Measurements from ENCODE around the gene EML2. TPM values are rescaled to one million over a fixed set of nuclear protein-coding genes. Genes with fewer than 3 reads are reported as not detected.

The EML2 gene
- total and polyA plus RNA-seq, 2 of the 8 experiments (the other 6 are each of a cell fraction or from before 2014, with no cell fraction given) = 28.8 to 29.4 TPM

GRCh38 chr19:45560038-45560437 is 79.2 kb downstream of the EML2 start:
- H2BK12ac ChIP-seq (ENCODE audit: low read depth, low read length) = peak overlapping the region; percentile 50; the same call in 1 of the 2 replicates
- no peak overlapping the region for H3K18ac ChIP-seq (ENCODE audit: extremely low read depth, low read length)
- ChIA-PET POLR2A (ENCODE audit: partially characterized antibody) (interaction anchor here (1.3 kb wide), 1 partner anchor 31 kb away, joined by 4 read pairs; no protein-coding TSS in a partner anchor), CTCF (ENCODE audit: partially characterized antibody) (interaction anchor here (0.9 to 4.7 kb wide), 10 partner anchors 9 to 82 kb away, joined by 4 to 46 read pairs (median 6); no protein-coding TSS in a partner anchor)
- H3K27ac ChIP-seq (ENCODE audit: low read depth, low read length) = no peak overlapping the region
- peaks cover 4 to 5% (median 4%) of the 10 kb centered on the region in 4 experiments for H3K4me1 ChIP-seq (replicated peaks in 1 of 4; ENCODE audit: control insufficient read depth in 3 of 4, insufficient read depth in 4 of 4, low read length in 3 of 4)
- no peak overlapping the region for H4K91ac ChIP-seq (replicated peaks; ENCODE audit: insufficient read length, low read length)
- no peak overlapping the region for H2BK20ac ChIP-seq (ENCODE audit: low read length)
- no peak overlapping the region for H4K8ac ChIP-seq (ENCODE audit: extremely low read depth, insufficient read depth, low read length)
- H3K4ac ChIP-seq (replicated peaks; ENCODE audit: insufficient read length, low read depth, low read length) = peak overlapping the region; percentile 23
- H3K9me3 ChIP-seq (ENCODE audit: insufficient read depth in 2 of 2, low read depth in 1 of 2, low read length in 1 of 2) = no peaks in the 10 kb centered on the region
- DNase-seq (ENCODE audit: low read depth in 1 of 2, low spot score in 2 of 2) (no peak), FAIRE-seq (no peak)
- no peak overlapping the region for H4K5ac ChIP-seq (ENCODE audit: insufficient read length, low read depth, low read length)
- H3K79me2 ChIP-seq (ENCODE audit: control insufficient read depth in 1 of 2, insufficient read depth in 2 of 2, low read length in 2 of 2) = no peaks in the 10 kb centered on the region
- H2AK5ac ChIP-seq (ENCODE audit: low read depth, low read length) = no peak overlapping the region
- H3K4me3 ChIP-seq (ENCODE audit: extremely low read depth in 1 of 4, insufficient read depth in 2 of 4, low read depth in 3 of 4, low read length in 4 of 4) = no peak overlapping the region
- no peaks in the 10 kb centered on the region for H3K36me3 ChIP-seq (ENCODE audit: control insufficient read depth in 2 of 4, insufficient read depth in 4 of 4, low read length in 3 of 4)
- H3K56ac ChIP-seq (replicated peaks; ENCODE audit: insufficient read length, low read depth, low read length) = no peak overlapping the region
- 0 out of 2 replicates have a peak overlapping the region, but pooled peaks have one; percentile 10 for H2BK5ac ChIP-seq (ENCODE audit: low read depth, low read length)
- no peaks in the 10 kb centered on the region; the same call in 1 of the 2 replicates for H3K79me1 ChIP-seq (ENCODE audit: low read depth, low read length)
- H2AFZ ChIP-seq (ENCODE audit: low read length) = no peak overlapping the region
- peaks cover 0 to 3% of the 10 kb centered on the region in 2 experiments for H4K20me1 ChIP-seq (replicated peaks in 1 of 2; ENCODE audit: control insufficient read depth in 1 of 2, insufficient read depth in 2 of 2, low read length in 2 of 2)
- no peaks in the 10 kb centered on the region for H3K27me3 ChIP-seq (replicated peaks in 1 of 4; ENCODE audit: control insufficient read depth in 3 of 4, extremely low read depth in 1 of 4, insufficient read depth in 3 of 4, low read length in 3 of 4)
- no peaks in the 10 kb centered on the region for H3K23me2 ChIP-seq (ENCODE audit: low read depth, low read length)
- H3K23ac ChIP-seq (ENCODE audit: insufficient read length) = no peak overlapping the region
- no peak overlapping the region for H3K4me2 ChIP-seq (ENCODE audit: insufficient read depth in 1 of 2, low read depth in 2 of 2, low read length in 2 of 2)
- WGBS, 2 experiments (ENCODE audit: extremely low coverage in 1 of 2, insufficient coverage in 1 of 2, insufficient read length in 1 of 2, insufficient replicate concordance in 2 of 2, low coverage in 1 of 2, low lambda C conversion rate in 2 of 2, missing lambda C conversion rate in 1 of 2) = 91% methylated on average over 5 of the region's 5 CpGs; no CpG with 5 or more reads in 1 of the 2 experiments
- no peak overlapping the region for H3K14ac ChIP-seq (ENCODE audit: insufficient read length)
- H3K9ac ChIP-seq (replicated peaks in 1 of 4; ENCODE audit: extremely low read depth in 1 of 4, low read depth in 3 of 4, low read length in 3 of 4) = no peak overlapping the region
- H2BK120ac ChIP-seq (replicated peaks; ENCODE audit: low read depth, low read length) = no peak overlapping the region
- 0 out of 2 replicates have a peak overlapping the region, but pooled peaks have one; percentile 8 for H2BK15ac ChIP-seq (ENCODE audit: low read length)
- TF ChIP-seq PHF8 (conservative IDR thresholded peaks at IDR 0.05; ENCODE audit: low read depth, low read length) (no peak), YY1 (IDR thresholded peaks at IDR 0.05; ENCODE audit: low read depth, low read length) (no peak), CBX8 (IDR thresholded peaks at IDR 0.05; ENCODE audit: borderline replicate concordance, low read depth, low read length) (no peak), TCF12 (IDR thresholded peaks at IDR 0.05; ENCODE audit: low read depth, low read length) (no peak), CREB1 (IDR thresholded peaks at IDR 0.05) (no peak)

Data from H1 (cell line).